Stomach (tissue), 9 donors: ENCODE measurements around the gene NEK4. TPM values are rescaled to one million over a fixed set of nuclear protein-coding genes. Genes with fewer than 3 reads are reported as not detected.
"Not testable (repeated sequence)": the region's sequence is repeated elsewhere in the genome, so short reads cannot be mapped to it uniquely, and the experiment has no call there.

Experiments
- DNase-seq, 2 donors: peaks; one replicate each; pipeline versions ENCODE4 v3.0.0 to v3.0.0-alpha.2; 2013 to 2019
- H3K27ac ChIP-seq, 5 donors: fragments of 200-600 bp in 4 of 5; sonication (generic) in 4 of 5; one replicate each; pipeline ENCODE4 v1.5.1; 2013 to 2019; ENCODE audit warnings: mild to moderate bottlenecking in 1 of 5, moderate library complexity in 1 of 5
- H3K27me3 ChIP-seq, 3 donors: fragments of 200-600 bp; sonication (generic); one replicate each; pipeline ENCODE4 v1.5.1; 2017 to 2019; ENCODE audit warnings: mixed run types in 1 of 3
- H3K36me3 ChIP-seq, 4 donors: fragments of 200-600 bp; sonication (generic); 1 replicate in 3 of 4; 2 replicates in 1 of 4; pipeline ENCODE4 v1.5.1; 2016 to 2019
- H3K4me1 ChIP-seq, 4 donors: fragments of 200-600 bp; sonication (generic); one replicate each; pipeline ENCODE4 v1.5.1; 2016 to 2019
- H3K4me3 ChIP-seq, 4 donors: fragments of 200-600 bp; sonication (generic) in 3 of 4; one replicate each; pipeline ENCODE4 v1.5.1; 2016 to 2019; ENCODE audit warnings: mild to moderate bottlenecking in 1 of 4
- H3K9me3 ChIP-seq, 4 donors: fragments of 200-600 bp; sonication (generic); one replicate each; pipeline ENCODE4 v1.5.1; 2016 to 2019
- EP300 ChIP-seq: sonication (generic); formaldehyde crosslinking; IDR thresholded peaks from one replicate; pipeline ENCODE4 v1.6.1; 2017; ENCODE audit warnings: antibody characterized with exemption
- POLR2A ChIP-seq, 4 donors: fragments of 450-650 bp; IDR thresholded peaks; one replicate each; pipeline ENCODE4 v1.6.1; 2016; ENCODE audit warnings: antibody characterized with exemption in 4 of 4, control low read depth in 2 of 4, mild to moderate bottlenecking in 1 of 4, moderate library complexity in 1 of 4
- POLR2AphosphoS5 ChIP-seq, 3 donors: sonication (generic); formaldehyde crosslinking; IDR thresholded peaks; one replicate each; pipeline ENCODE4 v1.6.1; 2016; ENCODE audit warnings: antibody characterized with exemption in 3 of 3
- WGBS, 5 donors: extraction: QIAGEN DNeasy Blood & Tissue Kit in 3 of 5; methylation state at CpG; one replicate each; pipeline versions ENCODE4 v1.1.5 to v1.1.7; 2013 to 2018; 5-methylcytosine and 5-hydroxymethylcytosine counted together
- intact Hi-C: fragments of 100-400 bp; cut with DNase I; formaldehyde crosslinking; loops from one replicate; pipeline ENCODE4 v1.15.1; 2023; ENCODE audit warnings: low total_unique reads
- polyA plus RNA-seq, 3 donors: library from polyadenylated mRNA; stranded (reverse); fragments of 200-250 nt; gene quantifications; one replicate each; pipeline ENCODE4 v1.2.3, GENCODE V29; 2013
- total RNA-seq, 5 donors: library from RNA; depleted of rRNA; stranded (reverse); fragments of >200 nt; gene quantifications; one replicate each; pipeline versions ENCODE4 v1.1.0 to v1.2.3, GENCODE V29; 2014 to 2016
- TF ChIP-seq, protein P1 (sequence below), 7 experiments: fragments of 450-650 bp in 4 of 7; fragments of 200-600 bp in 3 of 7; sonication (generic) in 3 of 7; IDR thresholded peaks; one replicate each; pipeline ENCODE4 v1.5.1; 2016 to 2019; ENCODE audit warnings: antibody characterized with exemption in 7 of 7, control low read depth in 2 of 7, mild to moderate bottlenecking in 1 of 7
- donor health status: healthy with polysubstance abuse.
- donor health status: Bipolar disorder and iron deficiency.
- donor health status: healthy.

Gene NEK4
- total and polyA plus RNA-seq, 8 donors, result 4.3 to 30.7 (median 12.6) TPM

DNA sequence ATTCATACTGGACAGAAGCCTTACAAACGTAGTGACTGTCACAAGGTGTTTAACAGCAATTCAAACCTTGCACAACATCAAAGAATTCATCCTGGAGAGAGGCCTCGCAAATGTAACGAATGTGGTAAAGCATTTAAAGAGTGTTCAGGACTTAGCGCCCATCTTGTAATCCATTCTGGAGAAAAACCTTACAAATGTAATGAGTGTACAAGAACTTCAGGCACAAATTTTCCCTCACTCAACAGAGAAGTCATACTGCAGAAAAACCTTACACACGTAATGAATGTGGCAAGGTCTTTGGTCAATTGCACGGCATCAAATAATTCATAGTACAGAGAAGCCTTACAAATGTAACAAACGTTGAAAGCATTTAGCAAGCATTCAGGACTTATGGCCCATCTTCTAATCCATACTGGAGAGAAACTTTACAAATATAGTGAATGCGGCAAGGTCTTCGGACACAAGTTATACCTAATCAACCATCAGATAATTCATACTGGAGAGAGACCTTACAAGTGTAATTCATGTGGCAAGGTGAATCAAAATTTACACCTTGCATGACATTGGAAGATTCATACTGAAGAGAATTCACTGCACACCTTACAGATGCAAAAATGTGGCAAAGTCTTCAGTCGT lies 37.4 kb downstream of the NEK4 start:
- Histone ChIP-seq H3K27me3 (no peaks in the 10 kb centered on the region), H3K4me1 (no peaks in the 10 kb centered on the region), H3K36me3 (peaks cover 21 to 100% (median 95%) of the 10 kb centered on the region in 4 donors), H3K9me3 (peaks cover 4 to 21% (median 12%) of the 10 kb centered on the region in 4 donors), H3K4me3 (no peak overlapping the region), H3K27ac (no peak overlapping the region)
- intact Hi-C loops, result no loop called here
- 86 to 94% (median 89%) methylated on average over 10 of the region's 10 CpGs for WGBS, 5 donors
- DNase-seq, result no peak
- TF ChIP-seq, protein P1, sequence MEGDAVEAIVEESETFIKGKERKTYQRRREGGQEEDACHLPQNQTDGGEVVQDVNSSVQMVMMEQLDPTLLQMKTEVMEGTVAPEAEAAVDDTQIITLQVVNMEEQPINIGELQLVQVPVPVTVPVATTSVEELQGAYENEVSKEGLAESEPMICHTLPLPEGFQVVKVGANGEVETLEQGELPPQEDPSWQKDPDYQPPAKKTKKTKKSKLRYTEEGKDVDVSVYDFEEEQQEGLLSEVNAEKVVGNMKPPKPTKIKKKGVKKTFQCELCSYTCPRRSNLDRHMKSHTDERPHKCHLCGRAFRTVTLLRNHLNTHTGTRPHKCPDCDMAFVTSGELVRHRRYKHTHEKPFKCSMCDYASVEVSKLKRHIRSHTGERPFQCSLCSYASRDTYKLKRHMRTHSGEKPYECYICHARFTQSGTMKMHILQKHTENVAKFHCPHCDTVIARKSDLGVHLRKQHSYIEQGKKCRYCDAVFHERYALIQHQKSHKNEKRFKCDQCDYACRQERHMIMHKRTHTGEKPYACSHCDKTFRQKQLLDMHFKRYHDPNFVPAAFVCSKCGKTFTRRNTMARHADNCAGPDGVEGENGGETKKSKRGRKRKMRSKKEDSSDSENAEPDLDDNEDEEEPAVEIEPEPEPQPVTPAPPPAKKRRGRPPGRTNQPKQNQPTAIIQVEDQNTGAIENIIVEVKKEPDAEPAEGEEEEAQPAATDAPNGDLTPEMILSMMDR (IDR thresholded peaks at IDR 0.05), result no peak
- TF ChIP-seq EP300 (no peak), POLR2A (IDR thresholded peaks at IDR 0.05) (no peak), POLR2AphosphoS5 (IDR thresholded peaks at IDR 0.05) (no peak)

DNA sequence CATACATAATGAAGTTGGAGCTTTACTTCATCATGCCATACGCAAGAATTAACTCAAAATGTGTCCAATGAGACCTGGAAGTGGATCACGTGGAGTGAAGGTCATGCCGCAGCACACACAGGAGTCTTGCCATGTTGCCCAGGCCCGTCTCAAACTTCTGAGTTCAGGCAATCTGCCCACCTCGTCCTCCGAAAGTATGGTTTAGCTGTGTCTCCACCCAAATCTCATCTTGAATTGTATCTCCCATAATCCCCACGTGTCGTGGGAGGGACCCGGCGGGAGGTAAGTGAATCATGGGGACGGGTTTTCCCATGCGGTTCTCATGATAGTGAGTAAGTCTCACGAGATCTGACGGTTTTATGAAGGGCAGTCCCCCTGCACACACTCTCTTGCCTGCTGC lies 39.1 kb downstream of the NEK4 start:
- intact Hi-C loops, result no loop called here
- WGBS, 5 donors, result 83 to 96% (median 88%) methylated on average over 14 of the region's 14 CpGs
- Histone ChIP-seq H3K36me3 (peaks cover 18 to 89% (median 83%) of the 10 kb centered on the region in 4 donors), H3K4me1 (no peaks in the 10 kb centered on the region), H3K27me3 (no peaks in the 10 kb centered on the region), H3K27ac (no peak overlapping the region), H3K9me3 (peaks cover 4 to 24% (median 15%) of the 10 kb centered on the region in 4 donors), H3K4me3 (no peak overlapping the region)
- TF ChIP-seq EP300, result no peak
- no peak for TF ChIP-seq POLR2A (IDR thresholded peaks at IDR 0.05)
- TF ChIP-seq, protein P1 (IDR thresholded peaks at IDR 0.05), result no peak
- no peak for TF ChIP-seq POLR2AphosphoS5 (IDR thresholded peaks at IDR 0.05)
- no peak for DNase-seq

DNA sequence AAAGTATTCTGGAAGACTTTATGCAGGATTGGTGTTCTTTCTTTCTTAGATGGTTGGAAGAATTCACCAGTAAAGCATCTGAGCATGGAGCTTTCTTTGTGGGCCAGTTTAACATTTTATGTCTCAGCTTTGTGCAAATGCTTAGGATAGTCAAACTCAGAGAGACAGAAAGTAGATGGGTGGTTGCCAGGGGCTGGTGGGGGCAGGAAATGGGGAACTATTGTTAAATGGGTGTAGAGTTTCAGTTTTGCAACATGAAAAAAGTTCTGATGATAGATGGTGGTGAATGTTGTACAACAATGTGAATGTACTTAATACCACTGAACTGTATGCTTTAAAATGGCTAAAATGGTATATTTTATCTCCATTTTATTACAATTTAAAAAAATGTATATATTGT lies 40.1 kb downstream of the NEK4 start:
- Histone ChIP-seq H3K9me3 (peaks cover 4 to 24% (median 15%) of the 10 kb centered on the region in 4 donors), H3K4me1 (no peaks in the 10 kb centered on the region), H3K36me3 (peaks cover 13 to 80% (median 74%) of the 10 kb centered on the region in 4 donors), H3K27me3 (no peaks in the 10 kb centered on the region), H3K27ac (no peak overlapping the region), H3K4me3 (no peak overlapping the region)
- intact Hi-C loops, result no loop called here
- DNase-seq, result no peak
- TF ChIP-seq EP300 (no peak), POLR2A (IDR thresholded peaks at IDR 0.05) (no peak), POLR2AphosphoS5 (IDR thresholded peaks at IDR 0.05) (no peak)
- TF ChIP-seq, protein P1 (IDR thresholded peaks at IDR 0.05), result no peak

DNA sequence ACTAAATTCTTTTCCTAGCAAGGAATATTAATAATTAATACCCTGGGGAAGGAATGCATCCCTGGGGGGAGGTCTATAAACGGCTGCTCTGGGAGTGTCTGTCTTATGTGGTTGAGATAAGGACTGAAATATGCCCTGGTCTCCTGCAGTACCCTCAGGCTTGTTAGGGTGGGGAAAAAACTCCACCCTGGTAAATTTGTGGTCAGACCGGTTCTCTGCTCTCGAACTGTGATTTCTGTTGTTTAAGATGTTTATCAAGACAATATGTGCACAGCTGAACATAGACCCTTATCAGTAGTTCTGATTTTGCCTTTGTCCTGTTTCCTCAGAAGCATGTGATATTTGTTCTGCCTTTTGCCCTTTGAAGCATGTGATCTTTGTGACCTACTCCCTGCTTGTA lies 42.0 kb downstream of the NEK4 start:
- 17 to 56% (median 38%) methylated on average over 3 of the region's 3 CpGs for WGBS, 5 donors
- DNase-seq, H3K27ac ChIP-seq, H3K4me1 ChIP-seq, H3K27me3 ChIP-seq, intact Hi-C loops, H3K4me3 ChIP-seq: not testable (repeated sequence)
- Histone ChIP-seq H3K9me3 (peaks cover 4 to 24% (median 15%) of the 10 kb centered on the region in 4 donors), H3K36me3 (peaks cover 13 to 60% (median 55%) of the 10 kb centered on the region in 4 donors)

DNA sequence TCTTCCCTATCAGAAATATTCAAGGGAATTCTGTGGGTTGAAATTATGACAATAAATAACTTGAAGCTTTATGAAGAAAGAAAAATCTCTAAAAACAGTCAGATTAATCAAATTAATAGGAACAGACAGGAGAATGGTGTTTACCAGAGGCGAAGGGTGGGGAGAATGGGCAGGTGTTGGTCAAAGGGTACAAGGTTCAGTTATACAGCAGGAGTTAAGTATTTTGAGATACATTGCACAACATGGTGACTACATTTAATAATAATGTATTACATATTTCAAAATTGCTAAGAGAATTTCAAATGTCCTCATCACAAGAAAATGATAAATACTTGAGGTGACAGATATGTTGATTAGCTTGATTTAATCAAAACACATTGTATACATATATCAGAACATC lies 46.2 kb downstream of the NEK4 start:
- TF ChIP-seq, protein P1 (IDR thresholded peaks at IDR 0.05), result no peak
- no peak for TF ChIP-seq POLR2AphosphoS5 (IDR thresholded peaks at IDR 0.05)
- TF ChIP-seq POLR2A (IDR thresholded peaks at IDR 0.05), result no peak
- TF ChIP-seq EP300, result no peak
- peaks cover 4 to 23% (median 10%) of the 10 kb centered on the region in 4 donors for H3K9me3 ChIP-seq
- peaks cover 0 to 32% (median 19%) of the 10 kb centered on the region in 4 donors for H3K36me3 ChIP-seq
- H3K4me3 ChIP-seq, result no peak overlapping the region
- DNase-seq, result no peak
- intact Hi-C loops, result no loop called here
- WGBS, 5 donors, result 87 to 97% (median 95%) methylated on average over 1 of the region's 1 CpG
- no peaks in the 10 kb centered on the region for H3K27me3 ChIP-seq
- peaks cover 0 to 10% (median 0%) of the 10 kb centered on the region in 4 donors for H3K4me1 ChIP-seq
- H3K27ac ChIP-seq, result no peak overlapping the region
